ENCODE results near the gene TPPP.
"Not testable (repeated sequence)": the region's sequence is repeated elsewhere in the genome, so short reads cannot be mapped to it uniquely, and the experiment has no call there.

Gene TPPP

DNA sequence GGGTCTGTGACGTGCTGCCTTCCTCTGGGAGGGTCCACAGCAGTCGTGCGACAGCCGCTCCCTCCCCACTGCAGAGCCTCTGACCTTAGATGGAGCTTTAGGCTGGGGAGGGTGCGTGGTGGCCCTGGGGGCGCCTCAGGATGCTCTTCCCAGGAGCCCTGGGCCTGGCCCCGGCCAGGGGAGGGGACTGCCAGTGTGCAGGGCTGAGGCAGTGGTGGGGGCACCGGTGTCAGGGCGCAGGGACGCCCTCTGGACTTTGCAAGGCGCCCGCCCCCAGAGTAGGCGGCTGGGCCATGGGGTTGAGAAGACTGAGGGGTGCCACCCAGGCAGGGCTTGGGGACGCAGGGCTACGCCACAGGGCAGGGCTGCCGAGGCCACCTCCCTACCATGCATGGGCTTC, 14.6 kb downstream of the TPPP start:
- not testable (repeated sequence) for H3K9ac ChIP-seq (ENCODE audit: low read length); H3K4me3 ChIP-seq (ENCODE audit: low read length); H3K4me1 ChIP-seq (ENCODE audit: low read length); H2AFZ ChIP-seq (ENCODE audit: low read depth, low read length); H3K9me3 ChIP-seq (ENCODE audit: insufficient read depth, low read length); H3K36me3 ChIP-seq (replicated peaks; ENCODE audit: low read depth, low read length); H3K79me2 ChIP-seq (ENCODE audit: low read length); H4K20me1 ChIP-seq (ENCODE audit: insufficient read depth, low read length); H3K27ac ChIP-seq (ENCODE audit: low read length); H3K4me2 ChIP-seq (ENCODE audit: low read length); H3K27me3 ChIP-seq (ENCODE audit: low read depth, low read length)

GRCh38 chr5:677131-678101, 15.7 kb downstream of the TPPP start:
- Histone ChIP-seq H3K9me3 (ENCODE audit: insufficient read depth, low read length) (no peaks in the 10 kb centered on the region), H3K27ac (ENCODE audit: low read length) (no peak overlapping the region), H3K4me2 (ENCODE audit: low read length) (no peak overlapping the region), H3K9ac (ENCODE audit: low read length) (no peak overlapping the region), H3K4me1 (ENCODE audit: low read length) (no peaks in the 10 kb centered on the region), H3K4me3 (ENCODE audit: low read length) (no peak overlapping the region), H4K20me1 (ENCODE audit: insufficient read depth, low read length) (no peaks in the 10 kb centered on the region), H3K27me3 (ENCODE audit: low read depth, low read length) (peaks cover 8% of the 10 kb centered on the region), H3K36me3 (replicated peaks; ENCODE audit: low read depth, low read length) (no peaks in the 10 kb centered on the region), H3K79me2 (ENCODE audit: low read length) (no peaks in the 10 kb centered on the region), H2AFZ (ENCODE audit: low read depth, low read length) (no peak overlapping the region)
- no peak for TF ChIP-seq EZH2phosphoT487 (IDR thresholded peaks at IDR 0.05; ENCODE audit: low read depth)
- TF ChIP-seq, protein P1, sequence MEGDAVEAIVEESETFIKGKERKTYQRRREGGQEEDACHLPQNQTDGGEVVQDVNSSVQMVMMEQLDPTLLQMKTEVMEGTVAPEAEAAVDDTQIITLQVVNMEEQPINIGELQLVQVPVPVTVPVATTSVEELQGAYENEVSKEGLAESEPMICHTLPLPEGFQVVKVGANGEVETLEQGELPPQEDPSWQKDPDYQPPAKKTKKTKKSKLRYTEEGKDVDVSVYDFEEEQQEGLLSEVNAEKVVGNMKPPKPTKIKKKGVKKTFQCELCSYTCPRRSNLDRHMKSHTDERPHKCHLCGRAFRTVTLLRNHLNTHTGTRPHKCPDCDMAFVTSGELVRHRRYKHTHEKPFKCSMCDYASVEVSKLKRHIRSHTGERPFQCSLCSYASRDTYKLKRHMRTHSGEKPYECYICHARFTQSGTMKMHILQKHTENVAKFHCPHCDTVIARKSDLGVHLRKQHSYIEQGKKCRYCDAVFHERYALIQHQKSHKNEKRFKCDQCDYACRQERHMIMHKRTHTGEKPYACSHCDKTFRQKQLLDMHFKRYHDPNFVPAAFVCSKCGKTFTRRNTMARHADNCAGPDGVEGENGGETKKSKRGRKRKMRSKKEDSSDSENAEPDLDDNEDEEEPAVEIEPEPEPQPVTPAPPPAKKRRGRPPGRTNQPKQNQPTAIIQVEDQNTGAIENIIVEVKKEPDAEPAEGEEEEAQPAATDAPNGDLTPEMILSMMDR (IDR thresholded peaks at IDR 0.05; ENCODE audit: low read depth, low read length) = no peak

DNA sequence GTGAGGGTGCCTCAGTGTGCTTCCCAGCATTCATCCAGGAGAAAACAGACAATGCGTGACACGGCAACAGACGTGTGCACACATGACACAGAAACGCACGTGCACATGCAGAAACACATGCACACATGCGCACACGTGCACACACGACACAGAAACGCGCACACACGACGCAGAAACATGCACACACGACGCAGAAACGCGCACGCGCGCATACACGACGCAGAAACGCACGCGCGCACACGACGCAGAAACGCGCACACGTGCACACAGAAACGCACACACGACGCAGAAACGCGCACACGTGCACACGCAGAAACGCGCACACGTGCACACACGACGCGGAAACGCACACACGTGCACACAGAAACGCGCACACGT, 16.5 kb downstream of the TPPP start:
- H3K79me2 ChIP-seq (ENCODE audit: low read length) = no peaks in the 10 kb centered on the region
- H3K27me3 ChIP-seq (ENCODE audit: low read depth, low read length) = peaks cover 14% of the 10 kb centered on the region
- H2AFZ ChIP-seq (ENCODE audit: low read depth, low read length) = no peak overlapping the region
- H3K4me1 ChIP-seq (ENCODE audit: low read length) = peaks cover 3% of the 10 kb centered on the region; the same call in 1 of the 2 replicates
- no peaks in the 10 kb centered on the region for H4K20me1 ChIP-seq (ENCODE audit: insufficient read depth, low read length)
- H3K4me3 ChIP-seq (ENCODE audit: low read length) = no peak overlapping the region
- H3K9me3 ChIP-seq (ENCODE audit: insufficient read depth, low read length) = no peaks in the 10 kb centered on the region
- no peak overlapping the region for H3K4me2 ChIP-seq (ENCODE audit: low read length)
- no peaks in the 10 kb centered on the region for H3K36me3 ChIP-seq (replicated peaks; ENCODE audit: low read depth, low read length)
- TF ChIP-seq, protein P1 (IDR thresholded peaks at IDR 0.05; ENCODE audit: low read depth, low read length) = no peak
- no peak for TF ChIP-seq EZH2phosphoT487 (IDR thresholded peaks at IDR 0.05; ENCODE audit: low read depth)
- H3K27ac ChIP-seq (ENCODE audit: low read length) = no peak overlapping the region
- no peak overlapping the region for H3K9ac ChIP-seq (ENCODE audit: low read length)

DNA sequence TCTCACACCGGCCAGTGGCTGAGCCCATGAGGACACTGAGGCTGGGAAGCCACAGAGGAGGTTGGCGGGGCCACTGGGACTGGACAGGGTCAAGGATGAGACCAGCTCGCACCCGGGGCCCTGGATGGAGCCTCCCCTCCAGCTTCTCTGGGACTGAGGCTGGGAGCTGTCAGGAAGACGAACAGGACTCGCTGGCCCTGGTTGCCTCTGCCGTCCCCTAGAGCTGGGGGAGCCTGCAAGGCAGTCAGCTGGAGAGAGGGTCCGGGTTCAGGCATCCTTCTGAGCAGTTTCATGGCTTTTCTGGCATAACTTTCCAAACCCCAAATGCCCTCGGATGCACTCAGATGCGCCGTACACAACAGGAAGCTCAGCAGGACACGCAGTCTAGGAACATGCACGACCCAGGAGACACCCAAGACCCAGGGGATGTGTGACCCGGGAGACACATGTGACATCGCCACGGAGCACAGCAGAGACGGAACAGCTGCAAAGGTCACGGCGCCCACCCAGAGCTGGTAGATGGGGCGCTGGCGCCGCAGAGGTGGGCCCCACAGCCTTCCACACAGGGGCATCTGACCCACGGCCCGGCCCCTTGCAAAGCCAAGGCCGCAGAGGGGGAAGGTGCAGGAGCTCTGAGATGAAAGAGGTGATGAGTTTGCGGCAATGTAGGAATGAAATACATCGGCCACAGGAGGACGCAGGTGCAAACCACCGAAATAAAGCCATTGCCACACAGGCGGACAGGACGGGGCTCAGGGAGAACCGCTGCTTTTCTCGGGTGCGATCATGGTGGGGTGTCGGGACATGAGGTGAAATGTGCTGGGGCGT, 17.1 kb downstream of the TPPP start:
- no peak overlapping the region for H3K4me2 ChIP-seq (ENCODE audit: low read length)
- H3K4me3 ChIP-seq (ENCODE audit: low read length) = no peak overlapping the region
- H3K9ac ChIP-seq (ENCODE audit: low read length) = no peak overlapping the region
- no peaks in the 10 kb centered on the region for H4K20me1 ChIP-seq (ENCODE audit: insufficient read depth, low read length)
- peaks cover 14% of the 10 kb centered on the region for H3K27me3 ChIP-seq (ENCODE audit: low read depth, low read length)
- no peaks in the 10 kb centered on the region for H3K79me2 ChIP-seq (ENCODE audit: low read length)
- no peak overlapping the region for H3K27ac ChIP-seq (ENCODE audit: low read length)
- H3K9me3 ChIP-seq (ENCODE audit: insufficient read depth, low read length) = no peaks in the 10 kb centered on the region
- H2AFZ ChIP-seq (ENCODE audit: low read depth, low read length) = no peak overlapping the region
- no peak for TF ChIP-seq EZH2phosphoT487 (IDR thresholded peaks at IDR 0.05; ENCODE audit: low read depth)
- TF ChIP-seq, protein P1 (IDR thresholded peaks at IDR 0.05; ENCODE audit: low read depth, low read length) = no peak
- H3K36me3 ChIP-seq (replicated peaks; ENCODE audit: low read depth, low read length) = no peaks in the 10 kb centered on the region
- H3K4me1 ChIP-seq (ENCODE audit: low read length) = peaks cover 8% of the 10 kb centered on the region

Measured in OCI-LY3 (cell line).